ENCODE measurements around the gene SSR1.

Gene SSR1

GRCh38 chr6:7219310-7219709 lies 93.7 kb downstream of the SSR1 start:
- DNase-seq (ENCODE audit: low read depth): no peak
- TF ChIP-seq CTCF (IDR thresholded peaks at IDR 0.05; ENCODE audit: low read depth, low read length, missing control alignments): no peak
- H3K4me3 ChIP-seq (ENCODE audit: low read depth, low read length): no peak overlapping the region

GRCh38 chr6:7218406-7218988 lies 94.5 kb downstream of the SSR1 start:
- DNase-seq (ENCODE audit: low read depth): no peak
- no peak for TF ChIP-seq CTCF (IDR thresholded peaks at IDR 0.05; ENCODE audit: low read depth, low read length, missing control alignments)
- no peak overlapping the region for H3K4me3 ChIP-seq (ENCODE audit: low read depth, low read length)
